ENCODE data around the gene BNC2. TPM values are rescaled to one million over a fixed set of nuclear protein-coding genes. Genes with fewer than 3 reads are reported as not detected.

Gene BNC2
- total RNA-seq, 1 donor from 2014 or later: 38.0 TPM

DNA sequence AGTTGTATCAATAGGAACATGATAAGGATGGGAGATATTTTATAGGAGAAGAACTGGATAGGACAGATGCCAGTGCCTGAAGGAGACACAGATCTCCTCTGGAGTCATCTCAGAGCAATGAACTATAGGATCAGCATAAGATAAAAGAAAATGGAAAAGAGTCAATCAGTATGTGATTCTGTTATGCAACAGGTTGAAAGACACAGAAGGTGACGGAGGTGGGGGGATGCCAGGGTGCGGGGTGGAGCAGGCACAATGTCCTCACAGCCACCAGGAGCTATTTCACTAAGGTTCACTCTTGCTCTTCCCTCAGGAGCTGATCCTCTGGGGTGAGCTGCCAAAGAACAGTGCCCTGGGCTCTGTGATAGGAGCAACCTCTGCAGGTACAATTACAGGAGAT, 179.8 kb downstream of the BNC2 start:
- no peaks in the 10 kb centered on the region for H3K36me3 ChIP-seq (ENCODE audit: insufficient read depth, low read length)
- DNase-seq (ENCODE audit: low read depth) (no peak), FAIRE-seq (no peak)
- peaks cover 15% of the 10 kb centered on the region for H4K20me1 ChIP-seq (ENCODE audit: insufficient read depth, low read length)
- Mint-ChIP-seq H3K27me3 (ENCODE audit: low read depth, unreplicated experiment) (no peaks in the 10 kb centered on the region), H3K27ac (ENCODE audit: unreplicated experiment) (no peak overlapping the region), H3K36me3 (ENCODE audit: low read depth, unreplicated experiment) (peaks cover 3% of the 10 kb centered on the region), H3K4me1 (ENCODE audit: low read depth, unreplicated experiment) (peaks cover 29% of the 10 kb centered on the region), H3K9me3 (ENCODE audit: unreplicated experiment) (no peaks in the 10 kb centered on the region), H3K4me3 (ENCODE audit: unreplicated experiment) (no peak overlapping the region)
- no peak overlapping the region for H3K27ac ChIP-seq (ENCODE audit: low read depth, low read length)
- no peak overlapping the region for H3K4me3 ChIP-seq (ENCODE audit: insufficient read depth, low read depth, low read length)
- H3K4me1 ChIP-seq (ENCODE audit: insufficient read depth, low read length): peaks cover 13% of the 10 kb centered on the region
- TF ChIP-seq, protein P1, sequence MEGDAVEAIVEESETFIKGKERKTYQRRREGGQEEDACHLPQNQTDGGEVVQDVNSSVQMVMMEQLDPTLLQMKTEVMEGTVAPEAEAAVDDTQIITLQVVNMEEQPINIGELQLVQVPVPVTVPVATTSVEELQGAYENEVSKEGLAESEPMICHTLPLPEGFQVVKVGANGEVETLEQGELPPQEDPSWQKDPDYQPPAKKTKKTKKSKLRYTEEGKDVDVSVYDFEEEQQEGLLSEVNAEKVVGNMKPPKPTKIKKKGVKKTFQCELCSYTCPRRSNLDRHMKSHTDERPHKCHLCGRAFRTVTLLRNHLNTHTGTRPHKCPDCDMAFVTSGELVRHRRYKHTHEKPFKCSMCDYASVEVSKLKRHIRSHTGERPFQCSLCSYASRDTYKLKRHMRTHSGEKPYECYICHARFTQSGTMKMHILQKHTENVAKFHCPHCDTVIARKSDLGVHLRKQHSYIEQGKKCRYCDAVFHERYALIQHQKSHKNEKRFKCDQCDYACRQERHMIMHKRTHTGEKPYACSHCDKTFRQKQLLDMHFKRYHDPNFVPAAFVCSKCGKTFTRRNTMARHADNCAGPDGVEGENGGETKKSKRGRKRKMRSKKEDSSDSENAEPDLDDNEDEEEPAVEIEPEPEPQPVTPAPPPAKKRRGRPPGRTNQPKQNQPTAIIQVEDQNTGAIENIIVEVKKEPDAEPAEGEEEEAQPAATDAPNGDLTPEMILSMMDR (IDR thresholded peaks at IDR 0.05; ENCODE audit: insufficient read depth, low read depth, low read length): no peak
- TF ChIP-seq EZH2 (IDR thresholded peaks at IDR 0.05; ENCODE audit: insufficient read depth, low read length): no peak
- peaks cover 62% of the 10 kb centered on the region for H3K79me2 ChIP-seq (ENCODE audit: insufficient read depth, low read length)
- no peaks in the 10 kb centered on the region for H3K9me3 ChIP-seq (ENCODE audit: insufficient read depth, low read depth, low read length)
- no peak overlapping the region for H2AFZ ChIP-seq (ENCODE audit: low read depth, low read length)
- H3K9ac ChIP-seq (ENCODE audit: low read length): no peak overlapping the region
- H3K4me2 ChIP-seq (ENCODE audit: low read length): no peak overlapping the region
- H3K27me3 ChIP-seq (ENCODE audit: insufficient read depth, low read length): no peaks in the 10 kb centered on the region

DNA sequence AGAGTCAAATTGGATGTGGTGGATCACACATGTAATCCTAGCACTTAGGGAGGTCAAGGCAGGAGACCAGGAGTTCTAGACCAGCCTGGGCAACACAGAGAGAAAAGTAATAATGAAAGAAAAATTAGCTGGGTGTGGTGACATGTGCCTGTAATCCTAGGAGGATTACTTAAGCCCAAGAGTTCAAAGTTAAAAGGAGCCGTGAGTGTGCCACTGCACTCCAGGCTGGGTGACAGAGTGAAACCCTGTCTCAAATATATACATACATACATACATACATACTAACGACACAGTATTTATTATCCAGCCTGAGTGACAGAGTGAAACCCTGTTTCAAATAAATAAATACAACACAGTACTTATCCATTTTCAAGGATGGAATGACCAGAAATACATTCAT, 180.3 kb downstream of the BNC2 start:
- Histone ChIP-seq H3K27me3 (ENCODE audit: insufficient read depth, low read length) (no peaks in the 10 kb centered on the region), H2AFZ (ENCODE audit: low read depth, low read length) (no peak overlapping the region), H3K79me2 (ENCODE audit: insufficient read depth, low read length) (peaks cover 64% of the 10 kb centered on the region), H3K4me1 (ENCODE audit: insufficient read depth, low read length) (peaks cover 13% of the 10 kb centered on the region), H4K20me1 (ENCODE audit: insufficient read depth, low read length) (peaks cover 18% of the 10 kb centered on the region), H3K36me3 (ENCODE audit: insufficient read depth, low read length) (no peaks in the 10 kb centered on the region), H3K4me3 (ENCODE audit: insufficient read depth, low read depth, low read length) (no peak overlapping the region), H3K9ac (ENCODE audit: low read length) (no peak overlapping the region), H3K9me3 (ENCODE audit: insufficient read depth, low read depth, low read length) (no peaks in the 10 kb centered on the region), H3K27ac (ENCODE audit: low read depth, low read length) (no peak overlapping the region), H3K4me2 (ENCODE audit: low read length) (no peak overlapping the region)
- FAIRE-seq: no peak
- Mint-ChIP-seq H3K4me3 (ENCODE audit: unreplicated experiment) (no peak overlapping the region), H3K4me1 (ENCODE audit: low read depth, unreplicated experiment) (peaks cover 29% of the 10 kb centered on the region), H3K36me3 (ENCODE audit: low read depth, unreplicated experiment) (peaks cover 3% of the 10 kb centered on the region), H3K27me3 (ENCODE audit: low read depth, unreplicated experiment) (no peaks in the 10 kb centered on the region), H3K27ac (ENCODE audit: unreplicated experiment) (no peak overlapping the region), H3K9me3 (ENCODE audit: unreplicated experiment) (no peaks in the 10 kb centered on the region)
- DNase-seq (ENCODE audit: low read depth): no peak
- no peak for TF ChIP-seq EZH2 (IDR thresholded peaks at IDR 0.05; ENCODE audit: insufficient read depth, low read length)
- TF ChIP-seq, protein P1 (IDR thresholded peaks at IDR 0.05; ENCODE audit: insufficient read depth, low read depth, low read length): no peak

DNA sequence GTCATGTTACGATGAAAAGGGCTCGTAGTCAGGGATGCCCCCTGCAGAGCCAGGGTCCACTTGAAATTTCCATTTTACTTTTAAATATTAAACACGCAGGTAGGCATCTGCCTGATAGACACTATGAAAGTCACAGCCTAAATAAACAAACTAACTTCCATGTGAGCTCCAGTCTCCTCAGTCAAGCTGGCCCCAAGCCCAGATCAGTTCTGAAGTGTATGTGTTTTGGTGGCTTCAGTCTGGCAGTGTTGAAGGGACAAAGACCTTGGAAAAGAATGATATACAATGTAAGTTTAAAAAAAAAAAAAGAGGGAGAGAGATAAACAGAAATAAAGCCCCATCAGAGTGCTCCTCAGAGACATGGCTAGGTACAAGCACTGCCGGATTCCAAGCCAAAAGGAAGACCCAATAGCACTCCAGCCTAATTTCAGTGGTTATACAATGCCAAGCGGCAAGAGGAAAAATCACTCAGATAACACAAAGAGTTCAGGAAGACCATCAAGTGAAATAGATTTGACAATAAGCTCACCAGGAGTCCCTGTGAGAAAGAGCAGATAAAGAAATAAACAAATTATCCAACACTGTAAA, 181.0 kb downstream of the BNC2 start:
- no peak overlapping the region for H3K27ac ChIP-seq (ENCODE audit: low read depth, low read length)
- no peak overlapping the region for H3K9ac ChIP-seq (ENCODE audit: low read length)
- H3K9me3 ChIP-seq (ENCODE audit: insufficient read depth, low read depth, low read length): no peaks in the 10 kb centered on the region
- TF ChIP-seq EZH2 (IDR thresholded peaks at IDR 0.05; ENCODE audit: insufficient read depth, low read length): no peak
- TF ChIP-seq, protein P1 (IDR thresholded peaks at IDR 0.05; ENCODE audit: insufficient read depth, low read depth, low read length): no peak
- peaks cover 66% of the 10 kb centered on the region for H3K79me2 ChIP-seq (ENCODE audit: insufficient read depth, low read length)
- H3K4me1 ChIP-seq (ENCODE audit: insufficient read depth, low read length): peaks cover 13% of the 10 kb centered on the region
- Mint-ChIP-seq H3K27me3 (ENCODE audit: low read depth, unreplicated experiment) (no peaks in the 10 kb centered on the region), H3K36me3 (ENCODE audit: low read depth, unreplicated experiment) (peaks cover 6% of the 10 kb centered on the region), H3K9me3 (ENCODE audit: unreplicated experiment) (no peaks in the 10 kb centered on the region), H3K4me1 (ENCODE audit: low read depth, unreplicated experiment) (peaks cover 29% of the 10 kb centered on the region), H3K4me3 (ENCODE audit: unreplicated experiment) (no peak overlapping the region), H3K27ac (ENCODE audit: unreplicated experiment) (no peak overlapping the region)
- FAIRE-seq: no peak
- H4K20me1 ChIP-seq (ENCODE audit: insufficient read depth, low read length): peaks cover 20% of the 10 kb centered on the region
- H2AFZ ChIP-seq (ENCODE audit: low read depth, low read length): no peak overlapping the region
- peak overlapping the region; percentile 13 for H3K4me2 ChIP-seq (ENCODE audit: low read length)
- DNase-seq (ENCODE audit: low read depth): peak; percentile 32
- no peaks in the 10 kb centered on the region for H3K27me3 ChIP-seq (ENCODE audit: insufficient read depth, low read length)
- H3K36me3 ChIP-seq (ENCODE audit: insufficient read depth, low read length): no peaks in the 10 kb centered on the region
- H3K4me3 ChIP-seq (ENCODE audit: insufficient read depth, low read depth, low read length): no peak overlapping the region

All from astrocyte (in vitro differentiated cells and primary cell).